Brain microvascular endothelial cell (primary cell): Measurements from ENCODE around the gene PHLPP1.
A peak's percentile ranks its signal among the peaks of the same experiment; 100 is the strongest.

Experiments
- DNase-seq: peaks from one replicate; pipeline ENCODE4 v3.0.0-alpha.2; 2020
- H3K27ac ChIP-seq: fragments of 250-450 bp; sonication (Bioruptor Pico); 2 replicates; pipeline ENCODE4 v1.5.1; 2020; ENCODE audit warnings: mild to moderate bottlenecking, moderate library complexity
- H3K27me3 ChIP-seq: fragments of 250-450 bp; sonication (Bioruptor Pico); replicated peaks from 2 replicates; pipeline ENCODE4 v1.5.1; 2020; ENCODE audit warnings: mild to moderate bottlenecking
- H3K36me3 ChIP-seq: fragments of 250-450 bp; sonication (Bioruptor Pico); replicated peaks from 2 replicates; pipeline ENCODE4 v1.5.1; 2020; ENCODE audit warnings: mild to moderate bottlenecking
- H3K4me3 ChIP-seq: 2 replicates; pipeline ENCODE4 v1.5.1; 2011; ENCODE audit warnings: low read depth, mild to moderate bottlenecking, control low read depth, low read length, moderate library complexity
- in situ Hi-C: cut with HindIII; loops from 2 replicates; pipeline ENCODE4 v1.10.0; 2017; ENCODE audit warnings: low sequenced_read_pairs, low pct_ligation_motif_present
- TF ChIP-seq, protein P1 (sequence below): IDR thresholded peaks from 2 replicates; pipeline ENCODE4 v1.5.1; 2011; ENCODE audit warnings: low read depth, mild to moderate bottlenecking, moderate library complexity, low read length, control low read depth, inconsistent platforms; ENCODE audit errors: missing control alignments

PHLPP1 gene

DNA sequence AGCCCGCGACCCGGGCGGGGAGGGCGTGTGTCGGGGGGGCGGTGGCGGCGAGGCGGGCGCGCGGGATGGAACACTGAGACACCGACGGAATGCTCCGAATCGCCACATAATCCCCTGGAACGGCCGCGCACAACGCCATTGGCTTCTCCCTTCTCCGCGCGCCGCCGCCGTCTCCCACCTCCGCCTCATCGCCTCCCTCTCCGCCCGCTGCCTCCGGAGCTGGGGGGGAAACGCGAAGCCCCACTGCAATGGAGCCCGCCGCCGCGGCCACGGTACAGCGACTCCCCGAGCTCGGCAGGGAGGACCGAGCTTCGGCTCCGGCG lies at the start of gene PHLPP1:
PHLPP1 (plus strand) TSS at position 106 of the 323 bp plus-strand sequence; CDS start at position 249, 143 bp downstream.
- Histone ChIP-seq H3K36me3 (no peaks in the 10 kb centered on the region), H3K4me3 (peak within 1 kb of the TSS; percentile 78), H3K27ac (peak within 1 kb of the TSS; percentile 86), H3K27me3 (no peaks in the 10 kb centered on the region)
- TF ChIP-seq, protein P1, sequence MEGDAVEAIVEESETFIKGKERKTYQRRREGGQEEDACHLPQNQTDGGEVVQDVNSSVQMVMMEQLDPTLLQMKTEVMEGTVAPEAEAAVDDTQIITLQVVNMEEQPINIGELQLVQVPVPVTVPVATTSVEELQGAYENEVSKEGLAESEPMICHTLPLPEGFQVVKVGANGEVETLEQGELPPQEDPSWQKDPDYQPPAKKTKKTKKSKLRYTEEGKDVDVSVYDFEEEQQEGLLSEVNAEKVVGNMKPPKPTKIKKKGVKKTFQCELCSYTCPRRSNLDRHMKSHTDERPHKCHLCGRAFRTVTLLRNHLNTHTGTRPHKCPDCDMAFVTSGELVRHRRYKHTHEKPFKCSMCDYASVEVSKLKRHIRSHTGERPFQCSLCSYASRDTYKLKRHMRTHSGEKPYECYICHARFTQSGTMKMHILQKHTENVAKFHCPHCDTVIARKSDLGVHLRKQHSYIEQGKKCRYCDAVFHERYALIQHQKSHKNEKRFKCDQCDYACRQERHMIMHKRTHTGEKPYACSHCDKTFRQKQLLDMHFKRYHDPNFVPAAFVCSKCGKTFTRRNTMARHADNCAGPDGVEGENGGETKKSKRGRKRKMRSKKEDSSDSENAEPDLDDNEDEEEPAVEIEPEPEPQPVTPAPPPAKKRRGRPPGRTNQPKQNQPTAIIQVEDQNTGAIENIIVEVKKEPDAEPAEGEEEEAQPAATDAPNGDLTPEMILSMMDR = no peak
- no peak for DNase-seq
- in situ Hi-C loops = no loop called here

DNA sequence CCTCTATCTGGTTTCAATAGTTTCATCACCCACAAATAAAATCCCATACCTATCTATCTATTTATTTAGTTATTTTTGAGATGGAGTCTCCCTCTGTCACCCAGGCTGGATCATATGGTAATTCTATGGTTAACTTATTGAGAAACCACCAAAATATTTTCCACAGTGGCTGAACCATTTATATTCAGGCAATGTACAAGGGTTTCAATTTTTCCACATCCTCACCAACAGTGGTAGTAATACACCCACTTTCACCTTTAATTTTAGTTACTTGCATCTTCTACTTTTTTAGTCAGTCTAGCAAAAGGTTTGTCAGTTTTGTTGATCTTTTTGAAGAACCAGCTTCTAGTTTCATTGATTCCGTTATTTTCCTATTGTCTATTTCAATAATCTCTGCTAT lies 46.1 kb upstream of the PHLPP1 start:
- in situ Hi-C loops = no loop called here
- no peak overlapping the region for H3K27ac ChIP-seq
- H3K4me3 ChIP-seq = no peak overlapping the region
- TF ChIP-seq, protein P1 = no peak
- no peak for DNase-seq
- H3K27me3 ChIP-seq = no peaks in the 10 kb centered on the region
- no peaks in the 10 kb centered on the region for H3K36me3 ChIP-seq

DNA sequence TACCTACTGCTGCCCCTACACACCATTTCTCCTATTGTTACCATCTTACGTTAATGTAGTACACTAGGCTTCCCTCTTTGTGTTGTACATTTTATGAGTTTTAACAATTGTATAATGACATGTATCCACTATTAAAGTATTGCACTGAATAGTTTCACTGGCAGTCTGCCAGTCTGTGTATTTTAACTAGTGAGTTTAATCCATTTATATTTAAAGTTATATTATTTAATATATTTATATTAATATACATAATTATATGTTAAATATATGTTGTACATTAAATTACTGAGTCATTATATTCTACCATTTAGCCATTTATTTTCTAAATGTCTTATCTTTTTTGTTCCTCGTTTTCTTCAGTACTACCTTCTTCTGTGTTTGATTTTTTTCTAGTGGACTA lies 44.8 kb upstream of the PHLPP1 start:
- H3K27me3 ChIP-seq = no peaks in the 10 kb centered on the region
- no peak overlapping the region for H3K27ac ChIP-seq
- TF ChIP-seq, protein P1 = no peak
- no peak for DNase-seq
- no peak overlapping the region for H3K4me3 ChIP-seq
- in situ Hi-C loops = no loop called here
- no peaks in the 10 kb centered on the region for H3K36me3 ChIP-seq

DNA sequence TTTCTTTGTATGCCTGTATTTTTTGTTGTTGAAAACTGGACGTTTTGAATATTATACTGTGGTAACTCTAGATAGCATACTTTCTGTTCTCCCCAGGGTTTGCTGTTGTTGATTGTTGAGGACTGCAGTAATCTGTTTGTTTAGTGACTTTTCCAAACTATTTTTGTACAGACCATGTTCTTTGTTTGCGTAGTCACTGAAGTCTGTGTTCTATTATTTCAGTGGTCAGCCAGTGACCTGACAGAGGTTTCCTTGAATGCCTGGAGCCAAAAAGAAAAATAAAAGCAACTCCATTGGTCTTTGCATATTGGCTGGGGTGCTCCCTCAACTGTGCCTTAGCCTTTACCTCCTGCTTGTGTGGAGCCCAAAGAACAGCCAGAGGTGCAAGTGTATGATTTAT lies 42.7 kb upstream of the PHLPP1 start:
- H3K36me3 ChIP-seq = no peaks in the 10 kb centered on the region
- in situ Hi-C loops = no loop called here
- no peak overlapping the region for H3K4me3 ChIP-seq
- peak; percentile 31 for DNase-seq
- TF ChIP-seq, protein P1 = no peak
- H3K27ac ChIP-seq = no peak overlapping the region
- H3K27me3 ChIP-seq = no peaks in the 10 kb centered on the region

DNA sequence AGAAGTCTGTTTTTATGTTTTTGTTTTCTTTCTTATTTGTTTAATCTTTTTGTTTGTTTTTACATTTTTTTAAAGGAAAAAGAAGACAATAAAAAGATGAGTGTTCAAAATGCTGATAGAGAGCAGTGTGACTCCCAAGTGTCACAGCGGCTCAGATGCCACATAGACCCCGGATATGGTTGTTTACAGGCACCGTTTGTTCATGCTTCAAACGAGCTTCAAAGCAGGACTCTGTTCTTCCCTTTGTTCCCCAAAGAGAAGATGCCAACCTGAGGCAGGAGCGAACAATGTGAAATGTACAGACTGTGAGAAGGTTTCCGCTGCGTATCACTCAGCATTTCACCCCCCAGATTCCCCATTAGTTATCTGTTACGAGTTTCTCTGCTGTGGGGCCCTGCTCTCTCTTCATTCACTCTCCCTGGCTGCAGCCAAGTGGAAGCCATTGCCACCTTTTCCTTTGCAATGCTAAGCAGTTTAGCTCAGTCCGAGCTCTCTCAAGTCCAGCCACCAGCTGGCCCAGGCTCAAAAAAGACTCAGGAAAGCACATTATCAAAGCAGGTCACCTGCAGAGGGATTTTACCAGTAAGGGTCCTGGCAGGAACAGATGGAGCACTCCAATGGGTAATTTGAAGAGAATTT lies 36.4 kb upstream of the PHLPP1 start:
- DNase-seq = no peak
- in situ Hi-C loops = no loop called here
- TF ChIP-seq, protein P1 = no peak
- Histone ChIP-seq H3K36me3 (no peaks in the 10 kb centered on the region), H3K4me3 (no peak overlapping the region), H3K27ac (no peak overlapping the region), H3K27me3 (no peaks in the 10 kb centered on the region)

DNA sequence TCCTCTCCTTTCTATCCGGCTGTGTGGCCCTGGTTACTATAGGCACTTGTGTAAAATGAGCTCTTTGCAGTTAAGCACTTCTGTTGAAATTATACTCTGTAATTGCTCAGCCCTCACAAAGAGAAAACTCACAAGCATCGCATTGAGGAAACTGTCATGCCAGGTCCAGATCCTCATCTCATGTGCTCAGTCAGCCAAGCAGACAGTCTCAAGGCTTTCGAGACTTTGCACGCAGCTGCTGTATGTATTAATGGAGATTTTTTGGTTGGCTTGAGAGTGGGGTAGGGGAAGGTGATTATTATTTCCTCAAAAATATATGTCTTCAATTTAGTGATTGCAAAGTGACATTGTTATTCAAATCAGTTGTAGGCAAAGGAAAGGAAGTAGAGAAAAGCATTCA lies 33.0 kb upstream of the PHLPP1 start:
- H3K27ac ChIP-seq = no peak overlapping the region
- no peak for DNase-seq
- TF ChIP-seq, protein P1 = no peak
- H3K4me3 ChIP-seq = no peak overlapping the region
- in situ Hi-C loops = no loop called here
- no peaks in the 10 kb centered on the region for H3K27me3 ChIP-seq
- H3K36me3 ChIP-seq = no peaks in the 10 kb centered on the region
